RKO (cell line): ENCODE data around the gene ATP2B2.
"Not testable (repeated sequence)": the region's sequence is repeated elsewhere in the genome, so short reads cannot be mapped to it uniquely, and the experiment has no call there.

Source experiments
- DNase-seq: peaks from one replicate; pipeline ENCODE4 v3.0.0-alpha.2; 2016; ENCODE audit warnings: low spot score

The ATP2B2 gene

GRCh38 chr3:10382445-10382844, 122.9 kb downstream of the ATP2B2 start:
- DNase-seq, result not testable (repeated sequence)

GRCh38 chr3:10381336-10381735, 124.0 kb downstream of the ATP2B2 start:
- DNase-seq, result no peak

- DNase-seq, result no peak
These were observed 124.5 kb downstream of the ATP2B2 start for GRCh38 chr3:10380906-10381305.

GRCh38 chr3:10379961-10380360, 125.4 kb downstream of the ATP2B2 start:
- no peak for DNase-seq

GRCh38 chr3:10379161-10379560, 126.2 kb downstream of the ATP2B2 start:
- DNase-seq, result no peak

GRCh38 chr3:10378742-10379141, 126.6 kb downstream of the ATP2B2 start:
- no peak for DNase-seq

GRCh38 chr3:10378246-10378645, 127.1 kb downstream of the ATP2B2 start:
- no peak for DNase-seq

GRCh38 chr3:10377148-10377725, 128.1 kb downstream of the ATP2B2 start:
- no peak for DNase-seq

- DNase-seq, result no peak
These were observed 129.0 kb downstream of the ATP2B2 start for GRCh38 chr3:10376353-10376752.

GRCh38 chr3:10375296-10376053, 129.9 kb downstream of the ATP2B2 start:
- DNase-seq, result no peak

- DNase-seq, result no peak
These were observed 131.1 kb downstream of the ATP2B2 start for GRCh38 chr3:10374311-10374710.

GRCh38 chr3:10373686-10374261, 131.6 kb downstream of the ATP2B2 start:
- peak; percentile 61 for DNase-seq

- DNase-seq, result no peak
These were observed 133.6 kb downstream of the ATP2B2 start for GRCh38 chr3:10371789-10372188.

- no peak for DNase-seq
These were observed 134.2 kb downstream of the ATP2B2 start for GRCh38 chr3:10371167-10371566.

GRCh38 chr3:10370429-10370828, 135.0 kb downstream of the ATP2B2 start:
- DNase-seq, result no peak

GRCh38 chr3:10368512-10368911, 136.9 kb downstream of the ATP2B2 start:
- no peak for DNase-seq

- no peak for DNase-seq
These were observed 137.9 kb downstream of the ATP2B2 start for GRCh38 chr3:10367506-10367905.

- DNase-seq, result peak; percentile 73
These were observed 138.7 kb downstream of the ATP2B2 start for GRCh38 chr3:10366651-10367101.

- DNase-seq, result no peak
These were observed 139.6 kb downstream of the ATP2B2 start for GRCh38 chr3:10365791-10366190.

- no peak for DNase-seq
These were observed 140.1 kb downstream of the ATP2B2 start for GRCh38 chr3:10365316-10365715.

GRCh38 chr3:10364806-10365205, 140.6 kb downstream of the ATP2B2 start:
- no peak for DNase-seq

- DNase-seq, result no peak
These were observed 141.5 kb downstream of the ATP2B2 start for GRCh38 chr3:10363935-10364334.

- no peak for DNase-seq
These were observed 144.0 kb downstream of the ATP2B2 start for GRCh38 chr3:10361375-10361774.
